Stimulated activated naive CD8-positive, alpha-beta T cell treated with anti-CD3 and anti-CD28 coated beads, Interleukin-15, Interleukin-2, amounts not matched to agents 100 ng/mL and 50 ng/mL, for 24 hours (primary cell): ENCODE measurements around the gene SPINT2.
"Not testable (repeated sequence)": the region's sequence is repeated elsewhere in the genome, so short reads cannot be mapped to it uniquely, and the experiment has no call there.

Experiments used
- H3K27ac Mint-ChIP-seq: one replicate; pipeline ENCODE4 v1.8.0; 2021; ENCODE audit warnings: mild to moderate bottlenecking, mixed read lengths
- H3K27me3 Mint-ChIP-seq: one replicate; pipeline ENCODE4 v1.8.0; 2021; ENCODE audit warnings: mixed read lengths
- H3K36me3 Mint-ChIP-seq: one replicate; pipeline ENCODE4 v1.8.0; 2021; ENCODE audit warnings: low read depth, mixed read lengths
- H3K4me1 Mint-ChIP-seq: one replicate; pipeline ENCODE4 v1.8.0; 2021; ENCODE audit warnings: low read depth, mixed read lengths
- H3K4me3 Mint-ChIP-seq: one replicate; pipeline ENCODE4 v1.8.0; 2021; ENCODE audit warnings: mild to moderate bottlenecking, mixed read lengths
- H3K9me3 Mint-ChIP-seq: one replicate; pipeline ENCODE4 v1.8.0; 2021; ENCODE audit warnings: mixed read lengths

Gene SPINT2, protein sequence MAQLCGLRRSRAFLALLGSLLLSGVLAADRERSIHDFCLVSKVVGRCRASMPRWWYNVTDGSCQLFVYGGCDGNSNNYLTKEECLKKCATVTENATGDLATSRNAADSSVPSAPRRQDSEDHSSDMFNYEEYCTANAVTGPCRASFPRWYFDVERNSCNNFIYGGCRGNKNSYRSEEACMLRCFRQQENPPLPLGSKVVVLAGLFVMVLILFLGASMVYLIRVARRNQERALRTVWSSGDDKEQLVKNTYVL

DNA sequence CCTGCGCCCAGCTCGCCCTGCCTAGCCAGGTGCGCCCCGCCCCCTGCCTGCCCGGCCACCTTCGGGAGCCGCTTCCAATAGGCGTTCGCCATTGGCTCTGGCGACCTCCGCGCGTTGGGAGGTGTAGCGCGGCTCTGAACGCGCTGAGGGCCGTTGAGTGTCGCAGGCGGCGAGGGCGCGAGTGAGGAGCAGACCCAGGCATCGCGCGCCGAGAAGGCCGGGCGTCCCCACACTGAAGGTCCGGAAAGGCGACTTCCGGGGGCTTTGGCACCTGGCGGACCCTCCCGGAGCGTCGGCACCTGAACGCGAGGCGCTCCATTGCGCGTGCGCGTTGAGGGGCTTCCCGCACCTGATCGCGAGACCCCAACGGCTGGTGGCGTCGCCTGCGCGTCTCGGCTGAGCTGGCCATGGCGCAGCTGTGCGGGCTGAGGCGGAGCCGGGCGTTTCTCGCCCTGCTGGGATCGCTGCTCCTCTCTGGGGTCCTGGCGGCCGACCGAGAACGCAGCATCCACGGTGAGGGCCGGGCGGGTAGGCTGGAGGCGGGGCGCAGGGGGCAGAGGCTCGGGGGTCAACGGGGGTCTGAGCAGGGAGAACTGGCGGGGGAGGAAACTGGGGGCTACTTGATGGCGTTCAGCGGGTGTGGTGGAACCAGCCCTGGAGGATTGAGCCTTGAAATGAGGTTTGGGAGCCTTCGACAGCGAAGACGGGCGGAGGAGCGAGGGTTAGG, at the start of gene SPINT2:
TSS of gene SPINT2 (plus strand) at position 88 of the 727 bp plus-strand sequence. CDS start at position 408, 320 bp downstream.
- Mint-ChIP-seq H3K4me3 (peak within 1 kb of the TSS; percentile 82), H3K27me3 (no peaks in the 10 kb centered on the region)

DNA sequence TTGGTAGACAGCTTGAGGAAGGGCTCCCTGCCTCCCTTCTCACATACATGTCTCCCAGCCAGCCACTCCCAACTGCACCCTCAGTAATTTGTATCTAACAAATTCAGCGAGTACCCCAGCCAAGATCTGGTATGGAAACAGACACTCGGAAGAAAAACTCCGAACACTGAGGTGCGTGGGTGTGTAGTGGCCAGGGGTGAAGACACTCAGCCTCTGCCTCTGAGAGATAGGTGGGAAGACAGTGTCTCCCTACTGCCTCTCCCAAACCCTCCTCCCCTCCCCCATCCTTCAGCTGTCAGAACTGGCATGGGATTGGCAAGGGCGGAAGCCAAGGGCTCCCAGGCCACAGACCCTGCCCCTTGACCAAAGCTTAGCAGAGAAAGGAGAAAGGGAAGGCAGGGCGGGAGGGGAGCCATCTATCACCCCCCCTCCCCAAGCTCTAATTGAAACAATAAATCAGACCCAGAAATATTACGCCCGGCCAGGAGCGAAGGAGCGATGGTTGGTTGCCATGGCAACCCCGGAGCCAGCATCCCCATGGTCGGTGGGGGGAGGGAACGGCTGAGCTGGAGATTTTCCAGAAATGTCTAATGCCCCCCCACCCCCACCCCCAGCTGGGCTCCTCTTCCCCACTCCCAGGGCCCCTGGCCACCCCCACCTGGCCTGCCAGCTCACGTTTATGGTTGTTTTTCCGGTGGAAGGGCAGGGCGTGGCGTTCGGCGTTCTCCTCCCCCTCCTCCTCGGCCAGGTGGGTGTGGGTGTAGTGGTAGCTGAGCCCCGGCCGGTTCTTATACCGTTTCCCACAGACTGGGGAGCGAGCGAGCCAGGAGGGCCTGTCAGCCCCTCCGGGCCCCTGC, 47.4 kb upstream of the SPINT2 start:
- no peaks in the 10 kb centered on the region for H3K9me3 Mint-ChIP-seq
- H3K27me3 Mint-ChIP-seq = peaks cover 54% of the 10 kb centered on the region
- H3K27ac Mint-ChIP-seq = no peak overlapping the region
- H3K4me3 Mint-ChIP-seq = no peak overlapping the region
- H3K4me1 Mint-ChIP-seq = peaks cover 16% of the 10 kb centered on the region
- H3K36me3 Mint-ChIP-seq = peaks cover 6% of the 10 kb centered on the region

More for the DNA sequence above, at the start of gene SPINT2:
- Mint-ChIP-seq H3K9me3 (no peaks in the 10 kb centered on the region), H3K36me3 (no peaks in the 10 kb centered on the region), H3K27ac (peak within 1 kb of the TSS; percentile 90), H3K4me1 (peaks cover 38% of the 10 kb centered on the region)

DNA sequence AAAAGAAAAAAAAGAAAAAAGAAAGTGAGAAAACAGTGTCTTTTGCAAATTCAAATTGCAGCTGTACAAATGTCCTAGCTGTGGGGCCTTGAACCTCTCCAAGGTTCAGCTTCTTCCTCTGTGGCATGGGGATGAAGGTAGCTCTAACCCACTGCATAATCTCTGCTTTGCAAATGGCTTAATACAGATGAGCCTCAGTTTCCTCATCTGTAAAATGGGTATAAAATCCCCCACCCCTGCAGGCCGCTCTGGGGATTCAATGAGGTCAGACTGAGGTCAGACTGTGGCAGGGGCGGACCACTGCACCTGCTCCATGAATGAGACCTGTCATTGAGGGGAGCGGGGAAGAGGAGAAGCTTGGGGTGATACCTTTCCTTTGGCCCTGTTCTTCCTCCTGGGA, 46.2 kb upstream of the SPINT2 start:
- H3K27me3 Mint-ChIP-seq = peaks cover 54% of the 10 kb centered on the region
- peaks cover 20% of the 10 kb centered on the region for H3K4me1 Mint-ChIP-seq
- H3K36me3 Mint-ChIP-seq = peaks cover 6% of the 10 kb centered on the region
- no peak overlapping the region for H3K27ac Mint-ChIP-seq
- no peaks in the 10 kb centered on the region for H3K9me3 Mint-ChIP-seq
- no peak overlapping the region for H3K4me3 Mint-ChIP-seq

DNA sequence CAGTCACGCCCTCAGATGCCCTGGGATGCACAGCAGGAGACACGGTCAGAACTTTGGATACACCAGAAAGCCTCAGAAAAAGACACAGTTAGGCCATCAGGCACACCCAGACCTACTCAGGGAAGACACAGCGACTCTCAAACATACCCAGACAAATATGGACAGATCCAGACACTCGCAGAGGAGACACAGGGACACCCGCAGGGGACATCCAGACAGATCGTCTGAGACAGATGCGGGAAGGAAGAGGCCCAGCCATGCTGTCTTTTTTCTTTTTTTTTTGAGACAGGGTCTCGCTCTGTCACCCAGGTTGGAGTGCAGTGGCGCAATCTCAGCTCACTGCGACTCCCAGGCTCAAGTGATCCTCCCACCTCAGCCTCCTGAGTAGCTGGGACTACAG, 45.2 kb upstream of the SPINT2 start:
- Mint-ChIP-seq H3K27ac (no peak overlapping the region), H3K36me3 (peaks cover under 1% of the 10 kb centered on the region), H3K9me3 (no peaks in the 10 kb centered on the region), H3K4me3 (no peak overlapping the region), H3K4me1 (peaks cover 15% of the 10 kb centered on the region), H3K27me3 (peaks cover 55% of the 10 kb centered on the region)

DNA sequence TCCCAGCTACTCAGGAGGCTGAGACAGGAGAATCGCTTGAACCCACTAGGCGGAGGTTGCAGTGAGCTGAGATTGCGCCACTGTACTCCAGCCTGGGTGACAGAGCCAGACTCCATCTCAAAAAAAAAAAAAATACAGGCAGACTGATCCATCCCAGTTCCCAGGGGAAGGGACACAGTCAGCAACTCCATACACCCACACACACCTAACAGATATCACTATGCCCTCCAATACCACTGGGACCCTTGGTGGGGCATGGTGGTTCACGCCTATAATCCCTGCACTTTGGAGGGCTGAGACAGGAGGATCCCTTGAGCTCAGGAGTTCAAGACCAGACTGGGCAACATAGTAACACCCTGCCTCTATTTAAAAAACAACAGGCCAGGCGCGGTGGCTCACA, 43.0 kb upstream of the SPINT2 start:
- H3K9me3 Mint-ChIP-seq = no peaks in the 10 kb centered on the region
- no peak overlapping the region for H3K27ac Mint-ChIP-seq
- peaks cover 15% of the 10 kb centered on the region for H3K4me1 Mint-ChIP-seq
- no peaks in the 10 kb centered on the region for H3K36me3 Mint-ChIP-seq
- H3K27me3 Mint-ChIP-seq = peaks cover 59% of the 10 kb centered on the region
- H3K4me3 Mint-ChIP-seq = no peak overlapping the region

DNA sequence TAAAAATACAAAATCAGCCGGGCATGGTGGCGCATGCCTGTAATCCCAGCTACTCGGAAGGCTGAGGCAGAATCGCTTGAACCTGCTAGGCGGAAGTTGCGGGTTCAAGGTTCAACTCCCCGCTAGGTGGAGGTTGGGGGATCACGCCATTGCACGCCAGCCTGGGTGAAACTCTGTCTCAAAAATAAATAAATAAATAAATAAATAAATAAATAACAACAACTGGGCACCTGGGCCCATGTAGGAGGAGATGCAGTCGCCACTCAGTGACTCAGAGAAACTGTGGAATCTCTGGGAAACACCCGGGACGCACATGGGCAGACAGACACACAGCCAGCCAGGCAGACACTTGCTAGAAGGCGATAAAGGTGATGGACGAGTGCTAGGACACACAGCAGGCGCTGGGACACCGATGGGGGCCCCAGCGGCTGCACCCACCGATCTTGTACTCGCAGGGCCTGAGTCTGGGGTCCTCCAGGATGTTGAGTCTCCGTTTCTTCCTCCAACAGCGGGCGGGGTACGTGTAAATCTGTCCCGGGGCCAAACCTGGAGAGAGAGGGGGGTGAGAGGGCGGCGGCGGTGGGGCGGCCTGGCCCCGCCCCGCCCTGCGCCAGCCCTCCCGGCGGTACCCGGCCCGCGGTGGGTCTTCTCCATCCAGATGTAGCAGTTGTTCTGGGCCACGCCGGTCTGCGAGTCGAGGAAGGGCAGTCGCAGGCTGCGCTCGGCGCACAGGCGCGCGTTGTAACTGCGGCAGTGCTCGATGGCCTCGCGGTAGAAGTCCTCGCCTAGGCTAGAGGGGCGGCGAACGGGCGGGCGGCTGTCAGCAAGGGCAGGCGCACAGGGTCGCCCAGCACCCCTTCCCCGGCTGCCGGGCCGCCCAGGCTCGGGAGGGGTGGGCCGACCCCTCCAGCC, 42.2 kb upstream of the SPINT2 start:
- H3K4me1 Mint-ChIP-seq = peaks cover 15% of the 10 kb centered on the region
- H3K9me3 Mint-ChIP-seq = no peaks in the 10 kb centered on the region
- H3K4me3 Mint-ChIP-seq = no peak overlapping the region
- H3K27me3 Mint-ChIP-seq = peaks cover 62% of the 10 kb centered on the region
- no peak overlapping the region for H3K27ac Mint-ChIP-seq
- no peaks in the 10 kb centered on the region for H3K36me3 Mint-ChIP-seq

DNA sequence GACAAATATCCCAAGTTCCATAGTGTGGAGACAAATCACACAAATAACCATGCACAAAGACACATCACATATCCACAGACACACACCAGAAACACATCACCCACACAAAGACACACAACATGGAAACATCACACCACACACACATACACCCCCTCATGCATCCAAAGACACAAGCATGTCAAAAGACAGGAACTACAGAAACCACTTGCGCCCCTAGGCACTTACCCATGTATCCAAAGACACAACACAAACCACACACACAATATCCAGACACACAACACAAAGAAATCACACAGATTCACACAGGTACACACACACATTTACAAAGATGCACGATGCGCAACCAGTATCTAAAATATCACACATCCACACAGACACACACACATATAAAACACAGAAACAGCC, 41.3 kb upstream of the SPINT2 start:
- Mint-ChIP-seq H3K27ac (peak overlapping the region; percentile 3), H3K36me3 (no peaks in the 10 kb centered on the region), H3K4me1 (peaks cover 22% of the 10 kb centered on the region), H3K9me3 (no peaks in the 10 kb centered on the region), H3K4me3 (peak overlapping the region; percentile 32), H3K27me3 (peaks cover 69% of the 10 kb centered on the region)

DNA sequence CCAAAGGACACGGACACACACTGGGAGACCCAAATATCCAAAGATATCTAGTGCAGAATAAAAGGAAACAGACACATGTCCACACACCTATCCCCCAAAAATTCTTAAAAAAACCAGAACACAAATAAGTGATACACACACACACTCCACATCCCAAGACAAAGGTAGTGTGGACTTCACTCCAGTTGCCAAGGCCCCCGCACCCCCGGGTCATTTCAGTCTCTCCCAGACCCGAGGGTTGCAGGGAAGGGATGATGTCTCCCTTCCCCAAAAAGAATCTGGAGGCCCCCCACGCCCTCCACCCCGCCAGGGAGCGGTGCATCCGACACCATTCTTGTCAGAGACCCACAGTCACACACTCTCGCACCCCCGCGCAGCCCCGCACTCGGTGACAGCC, 40.8 kb upstream of the SPINT2 start:
- H3K27me3 Mint-ChIP-seq = peaks cover 64% of the 10 kb centered on the region
- H3K4me1 Mint-ChIP-seq = peaks cover 24% of the 10 kb centered on the region
- no peaks in the 10 kb centered on the region for H3K9me3 Mint-ChIP-seq
- peak overlapping the region; percentile 32 for H3K4me3 Mint-ChIP-seq
- H3K27ac Mint-ChIP-seq = peak overlapping the region; percentile 3
- no peaks in the 10 kb centered on the region for H3K36me3 Mint-ChIP-seq

DNA sequence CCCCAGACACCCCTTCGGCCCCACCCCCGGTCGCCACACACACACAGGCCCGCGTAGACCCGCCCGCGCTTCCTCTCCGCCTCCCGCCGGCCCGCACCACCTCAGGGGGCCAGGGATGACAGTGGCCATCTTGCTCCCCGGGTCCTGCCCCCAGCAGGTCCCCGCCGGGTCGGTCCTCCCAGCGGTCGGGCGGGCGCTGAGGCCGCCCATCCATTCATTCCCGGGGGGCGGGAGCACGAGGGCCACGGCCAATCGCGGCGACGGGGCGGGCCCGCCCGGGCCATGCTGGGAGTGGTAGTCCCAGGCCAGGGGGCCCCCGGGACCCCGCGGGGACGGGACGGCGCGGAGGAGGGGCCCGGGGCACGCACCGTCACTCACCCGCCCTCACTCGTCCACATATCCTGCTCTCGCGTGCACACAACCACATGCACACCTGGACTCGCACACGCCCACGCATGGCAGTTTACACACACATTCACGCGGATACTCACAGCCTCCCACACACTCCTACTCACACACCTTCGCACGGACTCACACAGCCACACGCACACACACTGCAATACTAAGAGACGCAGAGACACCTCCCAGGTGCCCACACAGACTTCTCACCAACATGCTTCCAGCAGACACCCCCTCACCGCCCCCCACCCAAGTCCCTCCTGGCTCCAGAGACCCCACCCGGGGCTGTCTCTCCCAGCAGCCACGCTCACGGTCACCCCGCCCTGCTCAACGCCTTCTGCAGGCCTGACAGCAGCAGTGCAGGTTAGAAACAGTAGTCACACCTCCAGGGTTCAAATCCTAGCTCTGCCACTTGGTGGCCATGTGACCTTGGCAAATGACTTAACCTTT, 40.1 kb upstream of the SPINT2 start, which contains the start of gene DPF1:
TSS of gene DPF1 (minus strand) at position 209 of the 849 bp plus-strand sequence. CDS start at position 129, 80 bp downstream.
- H3K27ac Mint-ChIP-seq = peak within 1 kb of the TSS; percentile 3
- no peaks in the 10 kb centered on the region for H3K36me3 Mint-ChIP-seq
- no peaks in the 10 kb centered on the region for H3K9me3 Mint-ChIP-seq
- H3K4me3 Mint-ChIP-seq = peak within 1 kb of the TSS; percentile 84
- peaks cover 29% of the 10 kb centered on the region for H3K4me1 Mint-ChIP-seq
- H3K27me3 Mint-ChIP-seq = peaks cover 62% of the 10 kb centered on the region

DNA sequence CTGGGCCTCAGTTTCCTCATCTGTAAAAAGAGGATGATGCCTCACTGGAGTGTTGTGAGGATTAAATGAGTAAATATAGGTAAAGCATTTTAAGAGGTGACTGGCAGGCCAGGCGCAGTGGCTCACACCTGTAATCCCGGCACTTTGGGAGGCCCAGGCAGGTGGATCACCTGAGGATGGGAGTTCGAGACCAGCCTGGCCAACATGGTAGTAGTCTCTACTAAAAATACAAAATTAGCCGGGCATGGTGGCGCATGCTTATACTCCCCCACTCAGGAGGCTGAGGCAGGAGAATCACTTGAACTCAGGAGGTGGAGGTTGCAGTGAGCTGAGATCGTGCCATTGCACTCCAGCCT, 39.5 kb upstream of the SPINT2 start:
- H3K36me3 Mint-ChIP-seq, H3K27ac Mint-ChIP-seq, H3K9me3 Mint-ChIP-seq: not testable (repeated sequence)
- Mint-ChIP-seq H3K27me3 (peaks cover 57% of the 10 kb centered on the region), H3K4me3 (peak overlapping the region; percentile 84), H3K4me1 (peaks cover 30% of the 10 kb centered on the region)

DNA sequence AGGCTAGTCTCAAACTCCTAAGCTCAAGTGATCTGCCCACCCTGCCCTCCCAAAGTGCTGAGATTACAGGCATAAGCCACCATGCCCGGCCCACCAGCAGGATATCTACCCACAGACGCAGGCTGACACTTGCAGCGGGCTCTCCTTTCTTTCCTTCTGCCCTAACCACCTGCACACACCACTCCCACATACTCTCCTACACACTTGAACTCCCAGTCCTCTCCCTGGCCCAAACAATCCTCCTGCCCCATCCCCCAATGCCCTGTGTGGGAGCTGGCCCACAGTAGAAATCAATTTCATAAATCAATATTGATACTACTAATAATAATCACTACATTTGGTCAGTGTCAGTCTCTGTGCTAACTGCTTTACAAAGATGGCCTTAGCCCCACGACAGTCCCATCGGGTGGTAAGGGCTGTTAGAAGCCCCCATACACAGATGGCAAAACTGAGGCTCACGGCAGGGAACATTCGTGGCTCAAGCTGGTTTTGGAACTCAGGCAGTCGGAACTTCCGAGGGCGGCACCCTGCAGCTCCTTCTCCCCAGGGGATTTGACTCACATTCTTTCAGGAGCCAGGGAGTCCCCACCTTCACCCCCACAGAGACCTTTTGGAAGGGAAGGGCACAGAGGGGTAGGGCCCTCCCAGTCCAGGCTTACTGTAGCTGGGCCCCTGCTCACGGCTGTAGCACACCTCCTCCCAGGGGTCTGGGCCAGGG, 36.9 kb upstream of the SPINT2 start:
- peaks cover 32% of the 10 kb centered on the region for H3K4me1 Mint-ChIP-seq
- no peak overlapping the region for H3K27ac Mint-ChIP-seq
- H3K9me3 Mint-ChIP-seq = no peaks in the 10 kb centered on the region
- no peaks in the 10 kb centered on the region for H3K36me3 Mint-ChIP-seq
- H3K4me3 Mint-ChIP-seq = no peak overlapping the region
- peaks cover 66% of the 10 kb centered on the region for H3K27me3 Mint-ChIP-seq

DNA sequence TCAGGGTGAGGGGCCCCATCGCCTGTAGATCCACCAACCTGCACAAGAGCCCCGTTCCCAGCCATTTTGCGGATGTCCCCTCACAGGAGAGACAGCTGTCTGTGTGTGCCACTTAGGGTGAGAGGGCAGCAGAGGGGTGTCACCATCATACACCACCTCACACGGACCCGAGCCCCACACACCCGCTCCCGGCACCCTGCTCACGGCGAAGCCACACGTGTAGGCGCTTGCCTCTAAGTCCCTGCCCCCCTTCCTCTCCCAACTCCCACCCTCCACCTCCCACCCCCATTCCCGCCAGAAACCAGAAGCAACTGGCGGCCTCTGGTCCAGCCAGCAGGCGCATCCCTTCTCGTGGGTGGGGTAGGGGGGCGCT, 36.4 kb upstream of the SPINT2 start:
- Mint-ChIP-seq H3K36me3 (no peaks in the 10 kb centered on the region), H3K9me3 (no peaks in the 10 kb centered on the region), H3K4me3 (no peak overlapping the region), H3K27me3 (peaks cover 66% of the 10 kb centered on the region), H3K4me1 (peaks cover 29% of the 10 kb centered on the region), H3K27ac (no peak overlapping the region)
